H1 (cell line): ENCODE measurements around the gene TNIK. TPM values are rescaled to one million over a fixed set of nuclear protein-coding genes. Genes with fewer than 3 reads are reported as not detected.

Experiments
- EGR1 ChIP-seq: IDR thresholded peaks from 2 replicates; pipeline ENCODE4 v1.6.1; 2011; ENCODE audit warnings: low read depth, low read length, borderline replicate concordance
- EZH2 ChIP-seq: fragments of 200-600 bp; sonication (generic); IDR thresholded peaks from 2 replicates; pipeline ENCODE4 v1.7.1; 2012; ENCODE audit warnings: low read depth, mild to moderate bottlenecking, moderate library complexity, low read length, inconsistent platforms; ENCODE audit not compliant: severe bottlenecking
- NANOG ChIP-seq: IDR thresholded peaks from 2 replicates; pipeline ENCODE4 v1.6.1; 2011; ENCODE audit warnings: low read length, low read depth, mild to moderate bottlenecking, inconsistent platforms; ENCODE audit not compliant: insufficient read depth, poor library complexity, severe bottlenecking
- RNF2 ChIP-seq: fragments of 200-900, 300-1000 bp; sonication (generic); IDR thresholded peaks from 2 replicates; pipeline ENCODE4 v1.7.1; 2016; ENCODE audit warnings: borderline replicate concordance, low read depth, mild to moderate bottlenecking, antibody characterized with exemption, low read length; ENCODE audit not compliant: poor library complexity, severe bottlenecking; ENCODE audit errors: missing control alignments
- TBP ChIP-seq: IDR thresholded peaks from 2 replicates; pipeline ENCODE4 v1.6.1; 2011; ENCODE audit warnings: low read depth, low read length, improper control_type of control experiment
- polyA plus RNA-seq, 7 experiments: library from polyadenylated mRNA; depleted of rRNA in 3 of 7; stranded (reverse) in 5 of 7; unstranded in 2 of 7; fragments of >200 nt in 5 of 7; fragments of 200-250 nt in 2 of 7; gene quantifications; 1 replicate in 5 of 7; 2 replicates in 1 of 7; 4 replicates in 1 of 7; pipeline versions ENCODE4 v1.2.1 to v1.2.3, GENCODE V29; 2011 to 2013; ENCODE audit warnings: missing spikeins in 2 of 7, mixed read lengths in 2 of 7
- total RNA-seq: library from RNA; stranded (reverse); fragmentation: NEBNext Ultra II Directional; extraction: Animal tissue kit (Norgen Biotek cat#: 25700); gene quantifications from 2 replicates; pipeline ENCODE4 v1.2.1, GENCODE V29; 2021

The TNIK gene
- total and polyA plus RNA-seq, 2 of the 8 experiments (the other 6 are each of a cell fraction or from before 2014, with no cell fraction given): 7.4 to 42.0 TPM

- no peak for TF ChIP-seq EZH2
- no peak for TF ChIP-seq EGR1
- TF ChIP-seq TBP: no peak
- TF ChIP-seq NANOG: no peak
- TF ChIP-seq RNF2: no peak
Measured at GRCh38 chr3:171333784-171334464, 126.3 kb downstream of the TNIK start (continued).
